Stimulated activated CD4-positive, alpha-beta T cell treated with anti-CD3 and anti-CD28 coated beads, Interleukin-12 subunit alpha, Interleukin-12 subunit beta, amount 100 ng/mL, for 4 hours (primary cell): ENCODE results near the gene CDK5R1.
A peak's percentile ranks its signal among the peaks of the same experiment; 100 is the strongest.

Experiments used
- DNase-seq: peaks from one replicate; pipeline ENCODE4 v3.0.0-alpha.2; 2020

Gene CDK5R1

GRCh38 chr17:32475258-32475657, 11.5 kb upstream of the CDK5R1 start:
- no peak for DNase-seq

GRCh38 chr17:32477220-32477619, 9.6 kb upstream of the CDK5R1 start:
- no peak for DNase-seq

- no peak for DNase-seq
These were observed 7.6 kb upstream of the CDK5R1 start for GRCh38 chr17:32479074-32479617.

GRCh38 chr17:32481193-32481592, 5.6 kb upstream of the CDK5R1 start:
- DNase-seq: no peak

- no peak for DNase-seq
These were observed 4.0 kb upstream of the CDK5R1 start for GRCh38 chr17:32482568-32483320.

GRCh38 chr17:32483451-32484019, 3.3 kb upstream of the CDK5R1 start:
- no peak for DNase-seq

- no peak for DNase-seq
These were observed 2.7 kb upstream of the CDK5R1 start for GRCh38 chr17:32484041-32484461.

GRCh38 chr17:32484628-32485027, 2.2 kb upstream of the CDK5R1 start:
- no peak for DNase-seq

- no peak for DNase-seq
These were observed 1.3 kb upstream of the CDK5R1 start for GRCh38 chr17:32485261-32486110.

GRCh38 chr17:32486111-32486700, 587 bp upstream of the CDK5R1 start:
- DNase-seq: peak; percentile 67

- no peak for DNase-seq
These were observed 832 bp downstream of the CDK5R1 start for GRCh38 chr17:32487473-32488176.

- DNase-seq: no peak
These were observed 1.4 kb downstream of the CDK5R1 start for GRCh38 chr17:32488177-32488542.

- no peak for DNase-seq
These were observed 1.9 kb downstream of the CDK5R1 start for GRCh38 chr17:32488604-32489180.

GRCh38 chr17:32489320-32490100, 2.7 kb downstream of the CDK5R1 start:
- no peak for DNase-seq

- no peak for DNase-seq
These were observed 3.3 kb downstream of the CDK5R1 start for GRCh38 chr17:32490101-32490482.

- DNase-seq: no peak
These were observed 4.8 kb downstream of the CDK5R1 start for GRCh38 chr17:32491371-32492263.

GRCh38 chr17:32492264-32492589, 5.4 kb downstream of the CDK5R1 start:
- no peak for DNase-seq

- DNase-seq: no peak
These were observed 6.0 kb downstream of the CDK5R1 start for GRCh38 chr17:32492648-32493289.

GRCh38 chr17:32493571-32493970, 6.8 kb downstream of the CDK5R1 start:
- DNase-seq: no peak

- DNase-seq: no peak
These were observed 7.3 kb downstream of the CDK5R1 start for GRCh38 chr17:32493976-32494513.
